ENCODE measurements around the gene SMYD3. TPM values are rescaled to one million over a fixed set of nuclear protein-coding genes. Genes with fewer than 3 reads are reported as not detected.

SMYD3 gene
- total RNA-seq, 1 donor from 2014 or later = 27.2 TPM

DNA sequence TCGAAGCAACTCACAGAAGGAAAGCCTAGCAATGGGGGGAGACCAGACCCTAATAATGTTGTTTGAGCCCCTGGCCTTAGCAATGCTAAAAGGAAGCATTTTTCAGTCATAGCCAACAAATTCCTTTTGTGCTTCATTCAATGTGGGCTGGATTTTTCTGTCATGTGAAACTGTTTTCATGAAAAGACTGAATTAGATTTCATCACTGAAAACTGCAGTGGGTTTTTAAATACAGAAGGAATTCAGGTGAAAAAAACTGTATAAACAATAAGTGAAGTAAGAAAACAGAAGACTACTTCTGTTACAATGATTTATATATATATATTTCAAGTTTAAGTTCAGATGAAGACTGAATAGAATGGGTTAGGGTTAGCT is 204.8 kb downstream of the SMYD3 start:
- no peaks in the 10 kb centered on the region for H3K9me3 ChIP-seq
- DNase-seq (no peak), ATAC-seq (no peak)
- no peaks in the 10 kb centered on the region for H3K4me1 ChIP-seq
- no peaks in the 10 kb centered on the region for H3K36me3 ChIP-seq
- no peaks in the 10 kb centered on the region for H3K27me3 ChIP-seq
- no peak overlapping the region for H3K27ac ChIP-seq
- no peak overlapping the region for H3K4me3 ChIP-seq
- intact Hi-C loops (cut with DNase I) = no loop called here
- TF ChIP-seq, protein P1, sequence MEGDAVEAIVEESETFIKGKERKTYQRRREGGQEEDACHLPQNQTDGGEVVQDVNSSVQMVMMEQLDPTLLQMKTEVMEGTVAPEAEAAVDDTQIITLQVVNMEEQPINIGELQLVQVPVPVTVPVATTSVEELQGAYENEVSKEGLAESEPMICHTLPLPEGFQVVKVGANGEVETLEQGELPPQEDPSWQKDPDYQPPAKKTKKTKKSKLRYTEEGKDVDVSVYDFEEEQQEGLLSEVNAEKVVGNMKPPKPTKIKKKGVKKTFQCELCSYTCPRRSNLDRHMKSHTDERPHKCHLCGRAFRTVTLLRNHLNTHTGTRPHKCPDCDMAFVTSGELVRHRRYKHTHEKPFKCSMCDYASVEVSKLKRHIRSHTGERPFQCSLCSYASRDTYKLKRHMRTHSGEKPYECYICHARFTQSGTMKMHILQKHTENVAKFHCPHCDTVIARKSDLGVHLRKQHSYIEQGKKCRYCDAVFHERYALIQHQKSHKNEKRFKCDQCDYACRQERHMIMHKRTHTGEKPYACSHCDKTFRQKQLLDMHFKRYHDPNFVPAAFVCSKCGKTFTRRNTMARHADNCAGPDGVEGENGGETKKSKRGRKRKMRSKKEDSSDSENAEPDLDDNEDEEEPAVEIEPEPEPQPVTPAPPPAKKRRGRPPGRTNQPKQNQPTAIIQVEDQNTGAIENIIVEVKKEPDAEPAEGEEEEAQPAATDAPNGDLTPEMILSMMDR (IDR thresholded peaks at IDR 0.05) = no peak

DNA sequence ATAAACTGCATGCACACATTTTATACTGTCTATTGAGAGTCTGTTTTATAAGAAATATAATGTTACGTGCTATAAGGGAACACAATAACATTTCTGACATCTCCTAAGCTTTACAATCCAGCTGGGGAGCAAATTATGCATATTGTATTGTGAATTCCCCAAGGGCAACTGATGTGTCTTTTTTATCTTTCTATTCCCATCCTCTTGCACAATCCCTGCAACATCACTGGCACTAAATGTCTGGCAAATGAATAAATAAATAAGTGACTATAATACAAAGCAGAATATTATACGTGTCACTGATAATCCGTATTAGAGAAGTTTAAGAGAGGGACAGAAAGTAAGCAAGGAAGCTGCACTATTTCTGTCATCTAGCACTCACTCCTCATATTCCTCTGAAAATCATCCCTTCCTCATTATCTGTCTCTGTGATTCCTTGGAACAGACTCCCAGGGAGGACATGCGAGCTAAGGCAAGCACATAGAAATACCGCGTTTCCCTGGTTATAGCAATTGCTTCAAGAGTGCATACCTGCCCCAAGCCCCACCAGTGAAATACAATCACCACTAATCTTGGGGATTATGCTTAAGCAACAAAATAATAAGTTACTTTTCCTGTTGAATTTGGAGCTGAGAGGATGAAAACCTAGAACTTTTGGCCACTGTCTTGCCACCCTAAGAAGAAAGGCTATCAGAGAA is 205.4 kb downstream of the SMYD3 start:
- H3K4me1 ChIP-seq = no peaks in the 10 kb centered on the region
- no peak for DNase-seq

DNA sequence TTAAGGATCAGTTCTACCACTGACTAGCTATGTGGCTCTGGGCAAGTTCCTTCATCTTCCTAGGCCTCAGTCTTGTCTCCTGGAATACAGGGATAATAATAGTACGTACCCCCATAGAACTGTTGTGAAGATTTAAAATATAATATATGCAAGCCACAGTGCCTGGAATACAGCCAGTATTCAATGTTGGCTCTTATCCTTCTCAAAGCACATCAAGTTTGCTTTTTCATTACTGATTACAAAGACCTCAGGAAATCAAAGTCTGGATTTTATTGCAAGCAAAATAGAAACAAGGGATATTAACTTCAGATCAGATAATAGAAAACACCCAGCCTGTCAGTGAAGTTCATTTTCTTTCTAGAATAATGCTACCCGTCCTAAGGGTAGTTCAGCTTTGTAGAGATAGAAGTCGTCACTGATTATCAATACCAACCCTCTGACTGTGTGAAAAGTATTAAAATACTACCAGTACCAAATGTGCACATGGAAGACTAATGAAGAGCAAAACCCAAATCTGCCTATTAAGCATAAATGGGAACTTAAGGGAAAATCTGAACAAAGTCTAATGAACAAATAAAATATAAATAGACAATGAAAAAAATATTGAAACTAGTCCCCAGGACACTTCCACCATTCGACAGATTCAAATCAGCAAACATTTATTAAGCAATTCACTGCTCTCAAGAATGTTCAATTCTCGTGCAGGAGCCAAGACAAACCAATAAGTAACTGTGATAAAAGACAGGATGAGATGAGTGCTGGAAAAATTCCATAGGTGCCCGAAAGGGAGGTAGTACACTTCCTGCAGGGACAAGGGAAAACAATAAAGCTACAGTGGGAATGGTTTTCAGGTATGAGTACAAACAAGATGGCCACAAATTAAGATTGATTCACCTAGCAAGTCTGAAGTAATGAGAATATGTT is 206.2 kb downstream of the SMYD3 start:
- no peak overlapping the region for H3K27ac ChIP-seq
- H3K4me1 ChIP-seq = no peaks in the 10 kb centered on the region
- TF ChIP-seq, protein P1 (IDR thresholded peaks at IDR 0.05) = no peak
- no peak for DNase-seq
- H3K27me3 ChIP-seq = no peaks in the 10 kb centered on the region
- no peaks in the 10 kb centered on the region for H3K9me3 ChIP-seq
- intact Hi-C loops (cut with DNase I) = no loop called here
- H3K4me3 ChIP-seq = no peak overlapping the region
- H3K36me3 ChIP-seq = no peaks in the 10 kb centered on the region
- no peak for ATAC-seq

More for the DNA sequence above, 205.4 kb downstream of the SMYD3 start:
- no peaks in the 10 kb centered on the region for H3K9me3 ChIP-seq
- no peaks in the 10 kb centered on the region for H3K27me3 ChIP-seq
- TF ChIP-seq, protein P1 (IDR thresholded peaks at IDR 0.05) = no peak
- H3K36me3 ChIP-seq = no peaks in the 10 kb centered on the region
- ATAC-seq = no peak
- intact Hi-C loops (cut with DNase I) = no loop called here
- no peak overlapping the region for H3K27ac ChIP-seq
- no peak overlapping the region for H3K4me3 ChIP-seq

DNA sequence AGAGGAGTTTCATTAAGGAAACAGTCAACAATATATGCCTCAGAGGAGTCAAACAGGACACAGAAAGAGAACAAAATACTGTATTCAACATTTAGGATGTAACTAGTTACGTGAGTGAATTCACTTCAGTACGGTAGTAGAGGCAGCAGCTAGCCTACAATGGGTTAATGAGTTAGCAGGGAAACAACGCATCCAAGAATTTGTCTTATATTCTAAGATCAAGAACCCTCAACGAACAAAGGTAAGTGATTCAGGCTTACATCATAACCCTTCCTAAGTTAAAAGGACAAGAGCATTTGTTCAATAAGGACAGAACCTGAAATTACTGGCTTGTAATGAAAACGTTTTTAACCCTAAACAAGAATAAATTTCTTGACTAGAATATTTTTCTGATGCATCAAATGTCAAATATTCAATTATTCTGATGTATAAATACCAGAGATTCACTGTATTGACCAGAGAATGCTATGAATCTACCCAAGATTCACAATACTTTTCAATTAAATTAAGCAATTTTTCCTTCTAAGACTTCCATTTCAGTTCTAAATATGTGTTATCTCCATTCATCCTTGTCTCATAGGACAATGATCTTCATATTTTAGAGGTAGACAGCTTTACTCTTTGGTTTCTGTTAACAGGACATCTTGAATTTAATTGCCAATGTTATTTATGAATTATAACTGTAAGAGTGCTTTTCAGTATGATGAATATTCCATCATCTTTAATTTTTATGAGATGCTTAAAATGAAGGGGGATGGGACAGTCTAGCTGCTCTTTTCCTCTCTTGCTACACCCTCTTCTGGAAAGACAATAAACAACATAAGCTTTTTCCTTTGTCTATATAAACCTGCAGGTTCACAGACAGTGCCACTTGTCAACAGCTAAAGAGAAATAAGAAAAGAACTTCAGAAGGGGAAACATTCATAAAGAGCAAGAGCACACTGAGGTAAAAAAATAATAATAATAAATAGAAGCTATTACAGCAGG is 209.5 kb downstream of the SMYD3 start:
- ATAC-seq (no peak), DNase-seq (no peak)
- H3K4me3 ChIP-seq = no peak overlapping the region
- no peaks in the 10 kb centered on the region for H3K9me3 ChIP-seq
- no peaks in the 10 kb centered on the region for H3K36me3 ChIP-seq
- TF ChIP-seq, protein P1 (IDR thresholded peaks at IDR 0.05) = no peak
- no peaks in the 10 kb centered on the region for H3K27me3 ChIP-seq
- H3K4me1 ChIP-seq = no peaks in the 10 kb centered on the region
- intact Hi-C loops (cut with DNase I) = no loop called here
- no peak overlapping the region for H3K27ac ChIP-seq

DNA sequence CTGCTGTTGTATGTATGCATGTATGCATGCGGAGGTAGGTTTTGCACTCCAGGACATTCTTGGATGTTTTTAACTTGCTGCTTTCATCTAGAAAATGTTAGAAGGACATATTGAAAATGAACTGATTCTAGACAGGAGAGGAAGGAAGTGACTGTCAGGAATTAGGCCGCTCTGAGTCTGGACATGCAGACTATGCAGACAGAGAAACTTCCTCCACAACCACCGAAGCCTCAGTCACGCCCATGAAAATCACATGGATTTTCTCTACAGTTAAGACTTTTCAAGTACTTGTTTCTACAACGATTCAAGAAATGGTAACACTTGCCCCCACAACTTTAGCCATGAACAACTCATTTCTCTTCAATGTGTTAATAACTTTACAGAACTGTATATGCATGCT is 211.1 kb downstream of the SMYD3 start:
- H3K36me3 ChIP-seq = no peaks in the 10 kb centered on the region
- H3K9me3 ChIP-seq = no peaks in the 10 kb centered on the region
- no peak overlapping the region for H3K4me3 ChIP-seq
- no peaks in the 10 kb centered on the region for H3K27me3 ChIP-seq
- peak; percentile 60 for ATAC-seq
- TF ChIP-seq, protein P1 (IDR thresholded peaks at IDR 0.05) = no peak
- DNase-seq = no peak
- intact Hi-C loops (cut with DNase I) = no loop called here
- no peaks in the 10 kb centered on the region for H3K4me1 ChIP-seq
- no peak overlapping the region for H3K27ac ChIP-seq
